Activated CD4-positive, alpha-beta T cell treated with anti-CD3 and anti-CD28 coated beads, Interleukin-2, amount 50 U/mL, for 48 hours (primary cell): Measurements from ENCODE around the gene KCNMB4.

Source experiments
- DNase-seq, 2 experiments: peaks; one replicate each; pipeline ENCODE4 v3.0.0-alpha.2; 2020

The KCNMB4 gene

DNA sequence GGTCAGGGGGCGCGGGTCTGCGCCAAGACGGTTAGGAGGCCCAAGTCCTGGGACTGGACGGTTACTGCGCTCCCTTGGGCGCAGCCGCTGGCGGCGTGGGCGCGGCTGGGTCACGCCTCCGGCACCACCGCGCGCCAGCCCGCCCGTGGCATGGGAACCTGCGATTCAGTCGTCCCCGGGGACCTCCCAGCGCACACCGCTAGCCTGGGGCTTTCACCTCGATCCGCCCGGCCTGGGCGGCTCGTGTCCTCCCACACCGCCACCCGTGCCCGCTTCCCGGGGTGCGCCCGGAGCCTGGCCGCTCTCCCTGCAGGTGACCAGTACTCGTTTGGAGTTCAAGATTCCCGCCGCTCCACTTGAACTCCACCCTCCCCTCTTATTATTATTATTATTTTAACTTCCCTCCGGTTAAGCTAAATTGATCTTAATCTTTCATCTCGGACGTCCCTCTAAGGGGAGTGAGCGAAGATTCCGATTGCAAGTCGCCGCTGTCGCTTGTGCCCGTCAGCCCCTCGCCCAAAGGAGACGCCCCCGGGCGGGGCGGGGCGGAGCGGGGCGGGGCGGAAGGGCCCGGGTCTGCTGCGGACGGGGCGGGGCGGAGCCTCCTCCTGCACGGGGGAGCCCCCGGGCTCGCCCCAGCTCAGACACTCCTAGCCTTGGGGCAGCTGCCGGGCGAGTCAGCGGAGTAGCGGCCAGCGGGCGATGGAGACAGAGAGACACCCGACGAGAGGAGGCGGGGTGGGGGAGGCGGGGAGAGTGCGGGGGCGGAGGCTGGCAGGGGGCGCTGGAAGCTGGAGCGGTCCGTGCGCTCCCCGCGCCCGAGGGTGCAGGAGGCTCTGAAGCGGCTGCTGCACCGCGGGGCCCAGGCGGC, at the start of gene KCNMB4:
KCNMB4 (plus strand) TSS at position 643 of the 871 bp plus-strand sequence. CDS start 445 bp downstream, outside the sequence.
- DNase-seq, result peak; percentile 79 to 83

DNA sequence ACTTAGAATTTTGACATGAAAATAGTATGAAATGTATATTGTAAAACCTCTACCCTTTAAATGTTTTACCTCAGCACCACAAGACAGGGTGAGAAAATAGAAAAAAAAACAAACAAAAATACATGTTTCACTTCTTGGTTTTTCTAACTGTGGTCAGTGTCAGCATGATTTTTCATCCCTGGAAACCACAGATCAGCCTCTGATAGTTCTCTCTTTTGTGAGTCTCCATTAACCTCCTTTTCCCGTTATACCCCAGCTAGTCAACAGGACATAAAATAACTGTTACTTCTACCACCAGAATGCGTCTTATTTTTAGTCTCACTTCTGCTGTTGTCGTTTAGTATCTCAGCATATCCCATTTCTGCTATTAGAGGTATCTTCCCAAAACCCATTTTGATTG, 48.3 kb upstream of the KCNMB4 start:
- DNase-seq, result no peak

DNA sequence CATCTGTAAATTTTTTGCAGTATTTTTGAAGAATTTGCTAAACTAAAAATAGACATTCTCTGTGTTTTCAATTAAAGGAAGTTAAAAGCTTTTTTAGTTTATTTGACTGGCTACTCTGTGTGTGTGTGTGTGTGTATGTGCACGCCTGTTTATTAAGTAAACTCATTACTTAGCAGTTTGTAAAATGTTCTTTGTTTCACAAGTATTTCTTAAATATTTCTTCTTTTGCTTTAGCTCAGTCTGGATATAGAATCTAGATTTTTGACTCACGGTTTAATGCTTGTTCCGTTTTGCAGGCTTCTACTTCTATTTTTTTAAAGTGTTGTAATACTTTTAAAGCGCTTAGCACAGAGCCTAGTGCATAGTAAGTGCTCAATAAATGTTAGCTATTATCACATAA, 46.5 kb upstream of the KCNMB4 start:
- DNase-seq, result no peak

DNA sequence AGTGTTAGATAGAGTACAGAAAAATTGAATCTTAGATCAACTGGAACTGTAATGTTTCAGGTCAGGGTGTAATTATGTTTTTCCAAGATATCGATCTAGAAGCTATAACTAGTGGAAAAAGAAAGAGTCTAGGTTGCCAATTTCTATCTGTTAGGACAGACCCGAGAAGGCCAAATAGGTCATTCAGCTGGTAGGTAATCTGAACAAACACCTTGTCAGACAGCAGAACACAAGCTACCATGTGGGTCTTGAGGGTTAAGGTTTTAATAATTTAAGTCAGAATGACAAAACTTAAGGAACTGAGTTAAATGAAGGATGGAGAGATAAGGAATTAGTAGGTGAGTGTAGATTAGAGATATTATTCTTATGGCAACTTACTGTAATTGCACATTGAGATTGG, 44.9 kb upstream of the KCNMB4 start:
- no peak for DNase-seq

DNA sequence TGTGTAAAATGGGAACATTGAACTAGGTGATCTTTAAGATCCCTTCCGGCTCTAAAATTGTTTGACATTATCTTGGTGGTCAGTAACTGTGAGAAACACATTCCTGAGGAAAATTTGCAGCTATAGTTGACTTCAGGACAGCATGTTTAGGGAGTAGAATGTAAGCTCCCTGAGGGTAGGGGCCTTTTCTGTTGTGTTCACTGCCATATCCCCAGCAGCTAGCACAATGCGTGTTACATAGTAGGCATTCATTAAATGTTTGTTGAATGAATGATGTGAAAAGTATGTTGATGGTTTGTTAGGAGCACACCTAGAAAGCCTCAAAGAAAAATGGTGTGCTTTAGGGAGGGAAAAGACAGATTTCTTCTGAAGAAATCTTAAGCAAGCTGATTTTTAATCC, 38.5 kb upstream of the KCNMB4 start:
- no peak for DNase-seq

GRCh38 chr12:70329728-70330127, 36.4 kb upstream of the KCNMB4 start:
- no peak for DNase-seq

GRCh38 chr12:70330158-70330557, 35.9 kb upstream of the KCNMB4 start:
- no peak for DNase-seq

DNA sequence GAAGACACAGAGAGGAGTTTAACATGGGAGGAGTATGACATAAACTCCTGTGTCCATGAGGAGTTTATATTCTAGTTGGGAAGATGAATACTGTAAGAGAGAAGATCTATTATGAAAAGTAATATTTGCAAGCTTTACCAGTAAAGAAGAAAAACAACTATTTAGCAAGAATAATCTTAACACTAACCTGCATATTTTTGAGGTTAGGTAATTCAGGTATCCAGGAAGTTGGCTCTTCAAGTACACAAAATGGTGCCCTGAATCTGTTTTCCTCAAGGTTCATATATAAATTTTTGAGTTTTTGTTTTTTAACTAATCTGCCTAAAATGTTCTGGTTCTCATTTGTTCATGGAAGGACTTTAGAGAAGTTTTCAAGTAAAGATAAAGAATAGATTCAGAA, 33.9 kb upstream of the KCNMB4 start:
- DNase-seq, result no peak

- DNase-seq, result no peak
These were observed 31.3 kb upstream of the KCNMB4 start for GRCh38 chr12:70334742-70335141.

GRCh38 chr12:70338531-70338930, 27.6 kb upstream of the KCNMB4 start:
- DNase-seq, result no peak

DNA sequence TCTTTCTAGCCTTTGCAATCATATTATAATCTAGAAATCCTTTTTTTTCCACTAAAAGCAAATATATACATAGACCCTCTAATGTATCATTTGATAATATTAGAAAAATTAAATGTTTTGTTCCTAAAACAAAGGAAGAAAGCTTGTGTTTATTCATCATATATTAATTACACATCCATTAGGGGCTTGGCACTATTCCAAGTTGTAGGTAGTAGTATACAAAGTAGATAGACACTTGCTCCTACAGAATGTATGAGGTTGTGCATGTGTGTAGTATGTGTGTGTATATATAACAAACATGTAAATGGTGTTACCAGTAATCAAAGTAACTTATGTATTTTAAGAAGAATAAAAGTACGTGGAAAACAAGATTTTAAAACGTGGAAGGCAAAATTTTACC, 15.0 kb upstream of the KCNMB4 start:
- no peak for DNase-seq

- DNase-seq, result no peak
These were observed 12.1 kb upstream of the KCNMB4 start for GRCh38 chr12:70353780-70354660.

DNA sequence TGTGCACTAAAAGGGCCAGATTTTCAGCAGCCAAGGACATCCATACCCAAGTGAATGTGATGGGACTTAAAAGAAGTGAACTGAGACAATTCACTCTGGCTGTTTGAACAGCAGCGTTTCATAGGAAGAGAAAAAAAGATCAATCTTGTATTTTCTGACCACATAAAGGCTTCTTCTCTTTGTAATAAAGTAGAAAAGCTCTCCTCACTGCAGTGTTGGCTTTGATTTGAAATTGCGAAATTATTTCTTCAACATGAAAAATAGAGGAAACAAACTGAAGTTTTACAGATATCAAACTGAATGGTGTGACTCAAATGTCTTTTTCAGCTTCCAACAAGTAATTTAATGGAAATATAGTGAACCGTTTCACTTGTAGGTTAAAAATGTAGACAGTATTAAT, 11.3 kb upstream of the KCNMB4 start:
- DNase-seq, result no peak

GRCh38 chr12:70355972-70356371, 10.1 kb upstream of the KCNMB4 start:
- no peak for DNase-seq

- DNase-seq, result no peak
These were observed 6.5 kb upstream of the KCNMB4 start for GRCh38 chr12:70359458-70360197.

- no peak for DNase-seq
These were observed 5.9 kb upstream of the KCNMB4 start for GRCh38 chr12:70360218-70360617.

- DNase-seq, result peak in 1 of 2 experiments; percentile 14
These were observed 1.2 kb upstream of the KCNMB4 start for GRCh38 chr12:70364695-70365397.

DNA sequence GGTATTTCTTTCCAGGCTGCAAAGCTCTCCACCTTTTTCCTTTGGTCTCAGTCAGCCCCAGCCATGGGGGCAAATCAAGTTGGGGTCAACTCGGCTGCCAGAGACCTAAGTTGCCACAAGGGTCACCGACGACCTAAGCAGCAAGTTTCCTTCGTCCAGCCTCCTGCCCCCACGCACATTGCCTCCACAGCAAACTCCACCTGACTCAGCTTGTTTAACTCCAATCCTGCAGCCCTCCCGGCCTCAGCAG, 767 bp upstream of the KCNMB4 start:
- no peak for DNase-seq

- DNase-seq, result peak; percentile 50 to 58
These were observed 629 bp downstream of the KCNMB4 start for GRCh38 chr12:70366581-70367257.

DNA sequence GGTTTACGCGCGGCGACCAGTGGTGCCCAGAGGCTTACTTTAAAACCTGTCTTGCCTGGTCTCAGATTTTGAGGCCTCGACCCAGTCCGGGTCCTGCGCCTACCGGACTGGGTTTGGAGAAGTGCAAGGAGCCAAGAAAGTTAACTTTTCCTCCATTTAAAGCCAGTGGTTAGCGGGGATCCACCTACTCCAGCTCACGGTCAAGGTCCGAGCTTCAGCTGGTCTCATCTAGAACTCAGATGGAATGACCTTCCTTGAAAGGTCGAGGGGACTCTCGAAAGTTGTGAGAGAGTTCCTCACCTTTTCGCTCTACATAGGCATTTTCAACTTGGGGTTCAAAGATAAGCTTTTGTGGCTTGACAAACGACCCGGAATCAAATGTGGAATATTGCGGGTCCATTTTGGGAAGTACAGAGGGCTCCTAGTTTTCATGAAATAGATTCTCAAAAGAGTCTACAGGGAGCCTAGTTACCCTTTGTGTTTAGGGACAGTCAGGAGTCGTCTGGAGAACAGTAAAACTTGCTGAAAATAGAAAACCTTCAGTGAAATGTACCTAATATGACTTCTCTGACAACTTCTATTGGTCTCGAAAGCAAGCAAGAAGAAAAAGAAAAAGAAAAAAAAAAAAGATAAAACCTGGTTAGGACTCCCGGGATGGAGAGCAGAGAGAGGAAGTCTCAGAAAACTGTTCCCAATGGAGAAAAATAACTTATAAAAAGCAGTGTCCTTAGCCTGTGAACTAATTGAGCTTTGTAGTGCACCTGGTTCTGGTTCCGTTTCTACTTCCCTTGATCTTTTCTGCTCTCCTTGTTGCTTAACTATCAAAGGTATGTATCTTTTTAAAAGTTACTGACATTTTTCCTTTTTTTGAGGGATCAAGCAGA, 1.4 kb downstream of the KCNMB4 start:
- no peak for DNase-seq

DNA sequence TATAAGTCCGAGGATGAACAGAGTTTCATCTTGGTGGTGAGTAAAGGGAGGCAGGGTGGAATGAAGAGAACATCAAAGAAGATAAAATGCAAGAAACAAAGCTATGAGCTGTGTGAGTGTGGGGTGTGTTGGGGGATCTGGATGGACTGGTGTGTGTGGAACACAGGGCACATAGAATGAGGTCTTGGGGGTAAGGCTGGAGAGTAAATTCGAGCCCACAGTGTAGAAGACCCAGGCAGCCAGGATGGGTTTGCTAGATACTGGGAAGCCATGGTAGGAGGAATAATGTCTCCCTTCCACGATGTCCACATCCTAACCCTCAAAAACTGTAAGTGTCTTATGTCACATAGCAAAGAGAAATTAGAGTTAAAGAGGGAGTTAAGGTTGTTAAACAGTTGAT, 6.8 kb downstream of the KCNMB4 start:
- DNase-seq, result no peak
